Heart right ventricle (tissue), 16 donors: ENCODE results near the gene SLC30A2. TPM values are rescaled to one million over a fixed set of nuclear protein-coding genes. Genes with fewer than 3 reads are reported as not detected.

Experiments
- ATAC-seq, 8 donors: fragments of 200-7000 bp; cut with Tn5 transposase; one replicate each; pipeline ENCODE4 v1.9.1; 2020; ENCODE audit warnings: mild to moderate bottlenecking in 8 of 8, moderate library complexity in 8 of 8, moderate number of reproducible peaks in 1 of 8
- DNase-seq, 2 donors: peaks; one replicate each; pipeline ENCODE4 v3.0.0-alpha.2; 2020
- H3K27ac ChIP-seq, 10 donors: fragments of 200-600 bp; sonication (generic) in 2 of 10; one replicate each; pipeline versions ENCODE4 v1.5.0 to v1.8.0; 2020 to 2022; ENCODE audit warnings: mild to moderate bottlenecking in 3 of 10
- H3K27me3 ChIP-seq, 7 donors: fragments of 200-600 bp; one replicate each; pipeline ENCODE4 v1.8.0; 2021 to 2022; ENCODE audit warnings: mild to moderate bottlenecking in 2 of 7
- H3K36me3 ChIP-seq, 9 donors: fragments of 200-600 bp; sonication (generic) in 1 of 9; one replicate each; pipeline versions ENCODE4 v1.5.0 to v1.8.0; 2020 to 2022; ENCODE audit warnings: mild to moderate bottlenecking in 2 of 9
- H3K4me1 ChIP-seq, 9 donors: fragments of 200-600 bp; sonication (generic) in 1 of 9; one replicate each; pipeline versions ENCODE4 v1.5.0 to v1.8.0; 2020 to 2022; ENCODE audit warnings: mild to moderate bottlenecking in 4 of 9
- H3K4me3 ChIP-seq, 10 donors: fragments of 200-600 bp; sonication (generic) in 2 of 10; one replicate each; pipeline versions ENCODE4 v1.5.0 to v1.8.0; 2020 to 2022; ENCODE audit warnings: mild to moderate bottlenecking in 7 of 10, moderate library complexity in 2 of 10
- H3K9me3 ChIP-seq, 11 donors: fragments of 200-600 bp in 10 of 11; sonication (generic) in 2 of 11; one replicate each; pipeline versions ENCODE4 v1.5.0 to v1.8.0; 2013 to 2022; ENCODE audit warnings: mild to moderate bottlenecking in 2 of 11, control low read depth in 1 of 11, moderate library complexity in 1 of 11
- WGBS, 2 donors: extraction: QIAGEN DNeasy Blood & Tissue Kit; methylation state at CpG; one replicate each; pipeline ENCODE4 v1.1.7; 2013; ENCODE audit warnings: inconsistent platforms in 1 of 2; 5-methylcytosine and 5-hydroxymethylcytosine counted together
- intact Hi-C, 10 donors: fragments of 100-400 bp; cut with DNase I; formaldehyde crosslinking; loops; one replicate each; pipeline versions ENCODE4 v1.11.1 to v1.14.2; 2022
- polyA plus RNA-seq, 2 donors: library from polyadenylated mRNA; stranded (reverse); fragments of 200-250 nt; gene quantifications; one replicate each; pipeline ENCODE4 v1.2.3, GENCODE V29; 2013
- total RNA-seq, 10 donors: library from RNA; stranded (reverse); fragmentation: NEBNext Ultra II Directional in 3 of 10; extraction: Animal tissue kit (Norgen Biotek cat#: 25700) in 3 of 10; gene quantifications; one replicate each; pipeline versions ENCODE4 v1.2.1 to v1.2.4, GENCODE V29; 2021 to 2023
- TF ChIP-seq, protein P1 (sequence below), 9 donors: fragments of 200-600 bp; sonication (generic) in 2 of 9; IDR thresholded peaks; one replicate each; pipeline versions ENCODE4 v1.5.0 to v1.8.0; 2021 to 2022; ENCODE audit warnings: antibody characterized with exemption in 9 of 9, mild to moderate bottlenecking in 5 of 9, moderate library complexity in 1 of 9
- donor health status: Arrhythmogenic right ventricular cardiomyopathy.
- donor health status: ischemic (EF 13 %, LVEDD 7.1; RV severe dilation, severe dysfunction).
- donor health status: healthy with polysubstance abuse.
- donor health status: DM: no; HTN: yes; CAD: no.
- donor health status: DM: no; HTN: no; CAD: no.
- donor health status: ischemic (EF 25% LVEDD 6.9; RV normal size, moderate dysfunction).
- donor health status: ischemic (EF 25% LVEDD 5.7; RV mildly dilated, moderate dysfunction).
- donor health status: healthy.
- donor health status: DM: yes; HTN: yes; CAD: no.
- donor health status: Ischemic cardiomyopathy.
- donor health status: ischemic (EF 35%, LVEDD 5.7; RV mildly dilated, moderate dysfunction).
- donor health status: nonischemic (EF 11% LVEDD 7.7; RV severe dilation, severe dysfunction).
- donor health status: DM: yes; HTN: yes; CAD: no.
- donor health status: PGD.
- donor health status: ischemic (EF 29% LVEDD 5.4; RV normal size, mild dysfunction).
- donor health status: nonischemic (EF 23%, LVEDD 6.1; RV moderate dilation, normal function).

Gene SLC30A2
- total and polyA plus RNA-seq, 12 donors: 0.97 to 14.4 (median 6.2) TPM

DNA sequence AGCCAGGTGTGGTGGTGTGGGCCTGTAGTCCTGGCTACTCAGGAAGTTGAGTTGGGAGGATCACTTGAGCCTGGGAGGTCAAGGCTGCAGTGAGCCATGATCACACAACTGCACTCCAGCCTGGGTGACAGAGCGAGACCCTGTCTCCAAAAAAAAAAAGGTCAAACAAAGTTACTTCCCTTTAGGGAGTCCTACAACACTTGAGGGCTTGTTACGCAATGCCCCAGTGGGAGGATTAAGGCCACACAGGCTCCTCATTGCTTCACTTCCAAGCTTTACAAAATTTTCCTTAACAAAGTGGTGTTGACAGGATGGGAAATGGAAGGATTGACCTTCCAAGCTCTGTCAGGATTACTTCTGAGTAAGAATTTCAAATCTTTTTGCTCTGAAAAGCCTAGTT is 30.6 kb downstream of the SLC30A2 start:
- H3K4me3 ChIP-seq: no peak overlapping the region
- DNase-seq (no peak), ATAC-seq (peak in 2 of 8 donors; percentile 30 to 40)
- peaks cover 2 to 52% (median 28%) of the 10 kb centered on the region in 9 donors for H3K4me1 ChIP-seq
- H3K36me3 ChIP-seq: peaks cover 0 to 10% (median 0%) of the 10 kb centered on the region in 9 donors
- 82 to 98% methylated on average over 2 of the region's 2 CpGs for WGBS, 2 donors
- peak overlapping the region in 1 of 10 donors; percentile 97 for H3K27ac ChIP-seq
- H3K27me3 ChIP-seq: no peaks in the 10 kb centered on the region
- no peaks in the 10 kb centered on the region for H3K9me3 ChIP-seq
- intact Hi-C loops: no loop called here
- TF ChIP-seq, protein P1, sequence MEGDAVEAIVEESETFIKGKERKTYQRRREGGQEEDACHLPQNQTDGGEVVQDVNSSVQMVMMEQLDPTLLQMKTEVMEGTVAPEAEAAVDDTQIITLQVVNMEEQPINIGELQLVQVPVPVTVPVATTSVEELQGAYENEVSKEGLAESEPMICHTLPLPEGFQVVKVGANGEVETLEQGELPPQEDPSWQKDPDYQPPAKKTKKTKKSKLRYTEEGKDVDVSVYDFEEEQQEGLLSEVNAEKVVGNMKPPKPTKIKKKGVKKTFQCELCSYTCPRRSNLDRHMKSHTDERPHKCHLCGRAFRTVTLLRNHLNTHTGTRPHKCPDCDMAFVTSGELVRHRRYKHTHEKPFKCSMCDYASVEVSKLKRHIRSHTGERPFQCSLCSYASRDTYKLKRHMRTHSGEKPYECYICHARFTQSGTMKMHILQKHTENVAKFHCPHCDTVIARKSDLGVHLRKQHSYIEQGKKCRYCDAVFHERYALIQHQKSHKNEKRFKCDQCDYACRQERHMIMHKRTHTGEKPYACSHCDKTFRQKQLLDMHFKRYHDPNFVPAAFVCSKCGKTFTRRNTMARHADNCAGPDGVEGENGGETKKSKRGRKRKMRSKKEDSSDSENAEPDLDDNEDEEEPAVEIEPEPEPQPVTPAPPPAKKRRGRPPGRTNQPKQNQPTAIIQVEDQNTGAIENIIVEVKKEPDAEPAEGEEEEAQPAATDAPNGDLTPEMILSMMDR (IDR thresholded peaks at IDR 0.05): no peak

DNA sequence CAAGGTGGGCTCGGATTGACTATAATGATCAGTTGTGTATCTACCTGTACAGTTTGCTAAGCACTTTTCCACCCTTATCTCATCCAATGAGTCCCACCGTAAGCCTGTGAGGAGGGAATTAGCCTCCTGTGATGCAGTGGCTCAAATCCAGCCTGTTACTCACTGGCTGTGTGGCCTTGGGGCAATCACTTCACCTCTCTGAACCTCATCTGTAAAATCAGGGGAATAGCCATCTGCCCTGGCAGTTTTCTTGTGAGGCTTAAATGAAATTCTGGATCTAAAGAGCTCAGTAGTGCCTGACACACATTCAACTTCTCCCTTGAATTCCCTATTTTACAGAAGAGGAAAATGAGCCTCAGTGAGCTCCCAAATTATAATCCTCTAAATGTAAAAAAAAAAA is 31.7 kb downstream of the SLC30A2 start:
- 93 to 96% methylated on average over 2 of the region's 2 CpGs for WGBS, 2 donors
- Histone ChIP-seq H3K4me3 (no peak overlapping the region), H3K27ac (no peak overlapping the region), H3K4me1 (peaks cover 2 to 40% (median 20%) of the 10 kb centered on the region in 9 donors), H3K9me3 (no peaks in the 10 kb centered on the region), H3K36me3 (peaks cover 0 to 10% (median 0%) of the 10 kb centered on the region in 9 donors), H3K27me3 (no peaks in the 10 kb centered on the region)
- ATAC-seq: no peak
- DNase-seq: no peak
- TF ChIP-seq, protein P1 (IDR thresholded peaks at IDR 0.05): no peak
- intact Hi-C loops: no loop called here

DNA sequence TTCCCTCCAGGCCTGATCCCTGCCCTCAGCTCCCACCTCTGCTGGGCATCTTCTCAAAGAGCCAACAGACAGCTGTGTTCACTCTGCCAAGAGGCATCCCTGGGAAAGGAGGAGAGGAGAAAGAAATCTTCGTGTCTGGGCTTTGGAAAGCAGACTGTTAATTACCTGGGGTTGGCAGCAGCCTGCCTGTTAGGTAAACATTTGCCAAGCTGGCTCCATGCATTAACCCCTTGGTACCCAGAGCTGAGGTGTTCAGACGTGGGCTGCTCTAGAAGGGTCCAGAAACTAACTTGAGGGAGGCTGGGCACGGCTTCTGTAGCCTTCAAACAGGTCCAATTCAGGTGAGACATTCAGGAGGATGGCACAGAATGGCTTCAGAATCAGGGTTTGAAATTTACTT is 33.1 kb downstream of the SLC30A2 start:
- ATAC-seq: no peak
- H3K4me1 ChIP-seq: peaks cover 0 to 33% (median 17%) of the 10 kb centered on the region in 9 donors
- no peak overlapping the region for H3K27ac ChIP-seq
- no peaks in the 10 kb centered on the region for H3K9me3 ChIP-seq
- peaks cover 0 to 10% (median 0%) of the 10 kb centered on the region in 9 donors for H3K36me3 ChIP-seq
- no peaks in the 10 kb centered on the region for H3K27me3 ChIP-seq
- TF ChIP-seq, protein P1 (IDR thresholded peaks at IDR 0.05): no peak
- WGBS, 2 donors: 62 to 71% methylated on average over 3 of the region's 3 CpGs
- DNase-seq: no peak
- intact Hi-C loops: no loop called here
- H3K4me3 ChIP-seq: no peak overlapping the region

DNA sequence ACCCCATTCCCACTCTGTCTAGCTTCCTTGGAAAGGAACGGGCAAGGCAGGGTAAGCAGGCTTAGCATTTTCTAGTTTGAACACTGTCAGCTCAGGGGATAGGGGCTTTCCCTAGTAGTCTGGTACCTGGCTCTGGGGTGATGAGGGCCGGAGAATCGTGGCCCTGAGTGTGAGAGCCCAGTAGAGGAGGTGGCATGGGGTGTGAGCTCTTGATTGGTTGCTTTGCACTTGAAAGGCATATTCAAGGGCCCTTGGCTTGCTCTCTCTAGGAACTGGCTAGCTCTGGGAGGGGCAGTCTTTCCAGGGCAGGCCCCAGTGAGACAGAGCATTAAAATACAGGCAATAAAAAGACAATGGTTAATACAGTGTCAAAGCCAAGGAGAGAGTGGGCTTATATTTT is 35.1 kb downstream of the SLC30A2 start:
- intact Hi-C loops: no loop called here
- Histone ChIP-seq H3K9me3 (no peaks in the 10 kb centered on the region), H3K27me3 (no peaks in the 10 kb centered on the region), H3K27ac (no peak overlapping the region), H3K36me3 (peaks cover 0 to 10% (median 0%) of the 10 kb centered on the region in 9 donors), H3K4me1 (peaks cover 0 to 14% (median under 1%) of the 10 kb centered on the region in 9 donors), H3K4me3 (no peak overlapping the region)
- ATAC-seq: no peak
- TF ChIP-seq, protein P1 (IDR thresholded peaks at IDR 0.05): no peak
- 72 to 77% methylated on average over 3 of the region's 3 CpGs for WGBS, 2 donors
- DNase-seq: no peak
